Chondrocyte (in vitro differentiated cells): ENCODE measurements around the gene ARMC3. TPM values are rescaled to one million over a fixed set of nuclear protein-coding genes. Genes with fewer than 3 reads are reported as not detected.

Source experiments
- DNase-seq: peaks from one replicate; pipeline ENCODE4 v3.0.0; 2021; ENCODE audit warnings: mixed read lengths, low spot score
- H3K27ac Mint-ChIP-seq: one replicate; pipeline ENCODE4 v1.8.0; 2021; ENCODE audit warnings: mild to moderate bottlenecking, moderate library complexity, mixed read lengths; ENCODE audit not compliant: unreplicated experiment
- H3K27me3 Mint-ChIP-seq: 2 replicates; pipeline ENCODE4 v1.8.0; 2021; ENCODE audit warnings: low read depth, mixed read lengths
- H3K36me3 Mint-ChIP-seq: 2 replicates; pipeline ENCODE4 v1.8.0; 2021; ENCODE audit warnings: low read depth, mixed read lengths
- H3K4me1 Mint-ChIP-seq: 2 replicates; pipeline ENCODE4 v1.8.0; 2021; ENCODE audit warnings: low read depth, mild to moderate bottlenecking, mixed read lengths
- H3K4me3 Mint-ChIP-seq: one replicate; pipeline ENCODE4 v1.8.0; 2021; ENCODE audit warnings: mild to moderate bottlenecking, moderate library complexity, mixed read lengths; ENCODE audit not compliant: unreplicated experiment
- H3K9me3 Mint-ChIP-seq: 2 replicates; pipeline ENCODE4 v1.8.0; 2021; ENCODE audit warnings: low read depth, mixed read lengths
- total RNA-seq: library from RNA; stranded (reverse); gene quantifications from 3 replicates; pipeline ENCODE4 v1.2.1, GENCODE V29; 2021
- TF ChIP-seq, protein P1 (sequence below): fragments of 200-600 bp; sonication (generic); IDR thresholded peaks from 2 replicates; pipeline ENCODE4 v1.5.0; 2021; ENCODE audit warnings: antibody characterized with exemption, mild to moderate bottlenecking, moderate library complexity

The ARMC3 gene
- total RNA-seq, 1 donor from 2014 or later = 0.27 TPM

DNA sequence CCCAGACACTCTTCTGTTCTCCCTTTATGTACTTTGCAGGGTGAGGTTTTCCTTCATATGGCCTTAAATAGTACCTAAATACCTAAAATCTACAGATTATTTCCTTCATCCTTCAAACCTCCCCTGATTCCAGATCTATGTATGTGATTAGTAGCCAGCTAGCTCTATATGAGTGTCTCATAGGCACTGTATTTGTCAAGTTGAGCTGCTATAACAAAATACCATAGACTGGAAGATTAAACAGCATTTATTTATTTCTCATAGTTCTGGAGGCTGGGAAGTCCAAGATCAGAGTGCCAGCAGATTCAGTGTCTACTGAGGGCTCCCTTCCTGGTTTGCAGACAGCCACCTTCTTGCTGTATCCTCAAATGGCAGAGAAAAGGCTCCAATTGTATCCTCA is 106.9 kb downstream of the ARMC3 start:
- no peaks in the 10 kb centered on the region for H3K36me3 Mint-ChIP-seq
- peaks cover 23% of the 10 kb centered on the region for H3K27me3 Mint-ChIP-seq
- H3K27ac Mint-ChIP-seq = no peak overlapping the region
- H3K4me1 Mint-ChIP-seq = no peaks in the 10 kb centered on the region
- H3K4me3 Mint-ChIP-seq = no peak overlapping the region
- TF ChIP-seq, protein P1, sequence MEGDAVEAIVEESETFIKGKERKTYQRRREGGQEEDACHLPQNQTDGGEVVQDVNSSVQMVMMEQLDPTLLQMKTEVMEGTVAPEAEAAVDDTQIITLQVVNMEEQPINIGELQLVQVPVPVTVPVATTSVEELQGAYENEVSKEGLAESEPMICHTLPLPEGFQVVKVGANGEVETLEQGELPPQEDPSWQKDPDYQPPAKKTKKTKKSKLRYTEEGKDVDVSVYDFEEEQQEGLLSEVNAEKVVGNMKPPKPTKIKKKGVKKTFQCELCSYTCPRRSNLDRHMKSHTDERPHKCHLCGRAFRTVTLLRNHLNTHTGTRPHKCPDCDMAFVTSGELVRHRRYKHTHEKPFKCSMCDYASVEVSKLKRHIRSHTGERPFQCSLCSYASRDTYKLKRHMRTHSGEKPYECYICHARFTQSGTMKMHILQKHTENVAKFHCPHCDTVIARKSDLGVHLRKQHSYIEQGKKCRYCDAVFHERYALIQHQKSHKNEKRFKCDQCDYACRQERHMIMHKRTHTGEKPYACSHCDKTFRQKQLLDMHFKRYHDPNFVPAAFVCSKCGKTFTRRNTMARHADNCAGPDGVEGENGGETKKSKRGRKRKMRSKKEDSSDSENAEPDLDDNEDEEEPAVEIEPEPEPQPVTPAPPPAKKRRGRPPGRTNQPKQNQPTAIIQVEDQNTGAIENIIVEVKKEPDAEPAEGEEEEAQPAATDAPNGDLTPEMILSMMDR = no peak
- peaks cover 13% of the 10 kb centered on the region for H3K9me3 Mint-ChIP-seq
- DNase-seq = no peak

DNA sequence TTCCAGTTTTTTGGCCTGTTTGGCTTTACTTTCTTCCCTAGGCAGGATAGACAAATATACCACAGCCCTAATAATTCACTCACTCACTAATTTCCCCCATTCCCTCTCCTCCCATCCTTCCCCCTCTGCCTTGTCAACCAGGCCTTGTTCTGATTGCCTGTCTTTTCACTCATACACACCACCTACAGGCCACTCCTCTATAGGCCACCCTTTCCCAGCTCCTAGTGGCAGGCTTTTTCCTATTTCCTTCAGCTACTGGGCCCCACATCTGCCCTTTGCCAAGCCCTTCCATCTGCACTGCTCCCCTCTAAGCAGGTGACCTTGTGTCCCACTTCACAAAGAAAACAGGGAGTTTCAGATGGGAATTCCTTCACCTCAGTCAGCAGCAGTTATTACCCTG is 107.7 kb downstream of the ARMC3 start:
- peaks cover 25% of the 10 kb centered on the region for H3K27me3 Mint-ChIP-seq
- TF ChIP-seq, protein P1 = peak; percentile 43

DNA sequence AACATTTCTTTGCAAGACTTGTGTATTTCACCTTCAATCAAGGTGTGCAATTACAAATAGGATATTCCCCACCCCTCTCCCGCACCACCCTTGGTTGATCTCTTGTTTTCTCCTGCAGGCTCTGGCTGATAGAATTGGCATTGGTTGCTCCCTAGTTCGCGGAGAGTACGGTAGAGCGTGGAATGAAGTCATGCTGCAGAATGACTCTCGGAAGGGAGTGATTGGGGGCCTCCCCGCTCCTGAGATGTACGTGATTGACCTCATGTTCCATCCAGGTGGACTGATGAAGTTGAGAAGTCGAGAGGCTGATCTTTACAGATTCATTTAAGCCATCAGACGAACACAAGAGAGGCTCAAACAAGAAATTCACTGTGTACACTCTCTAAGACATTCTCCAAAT is 109.3 kb downstream of the ARMC3 start:
- H3K9me3 Mint-ChIP-seq = peaks cover 17% of the 10 kb centered on the region
- no peaks in the 10 kb centered on the region for H3K36me3 Mint-ChIP-seq
- H3K27me3 Mint-ChIP-seq = peaks cover 16% of the 10 kb centered on the region
- TF ChIP-seq, protein P1 = no peak
- DNase-seq = no peak
- no peak overlapping the region for H3K27ac Mint-ChIP-seq
- no peaks in the 10 kb centered on the region for H3K4me1 Mint-ChIP-seq
- H3K4me3 Mint-ChIP-seq = no peak overlapping the region

More for the DNA sequence above, 107.7 kb downstream of the ARMC3 start:
- Mint-ChIP-seq H3K36me3 (no peaks in the 10 kb centered on the region), H3K9me3 (peaks cover 17% of the 10 kb centered on the region), H3K4me1 (no peaks in the 10 kb centered on the region), H3K27ac (no peak overlapping the region), H3K4me3 (no peak overlapping the region)
- no peak for DNase-seq

DNA sequence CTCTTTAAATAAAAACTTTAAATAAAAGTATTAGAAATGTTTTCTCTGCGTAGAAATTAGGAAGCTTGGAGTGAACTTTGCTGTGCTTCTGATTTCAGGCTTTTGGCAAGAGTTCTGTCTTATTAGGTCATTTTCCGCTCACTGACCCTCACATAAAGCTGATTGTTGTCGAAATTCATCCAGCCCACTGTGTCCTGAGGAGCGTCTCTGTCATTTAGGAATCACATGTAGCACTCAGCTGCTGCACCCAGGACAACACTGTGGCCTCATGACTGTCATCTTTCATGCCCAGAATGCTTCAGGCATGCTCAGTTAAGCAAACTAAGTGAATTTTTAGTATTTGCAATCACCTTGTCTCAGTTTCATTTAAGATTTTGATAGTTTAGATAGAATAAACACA is 109.7 kb downstream of the ARMC3 start:
- Mint-ChIP-seq H3K4me3 (no peak overlapping the region), H3K27ac (no peak overlapping the region), H3K9me3 (peaks cover 17% of the 10 kb centered on the region), H3K36me3 (no peaks in the 10 kb centered on the region), H3K4me1 (no peaks in the 10 kb centered on the region), H3K27me3 (peaks cover 16% of the 10 kb centered on the region)
- no peak for DNase-seq
- TF ChIP-seq, protein P1 = no peak

DNA sequence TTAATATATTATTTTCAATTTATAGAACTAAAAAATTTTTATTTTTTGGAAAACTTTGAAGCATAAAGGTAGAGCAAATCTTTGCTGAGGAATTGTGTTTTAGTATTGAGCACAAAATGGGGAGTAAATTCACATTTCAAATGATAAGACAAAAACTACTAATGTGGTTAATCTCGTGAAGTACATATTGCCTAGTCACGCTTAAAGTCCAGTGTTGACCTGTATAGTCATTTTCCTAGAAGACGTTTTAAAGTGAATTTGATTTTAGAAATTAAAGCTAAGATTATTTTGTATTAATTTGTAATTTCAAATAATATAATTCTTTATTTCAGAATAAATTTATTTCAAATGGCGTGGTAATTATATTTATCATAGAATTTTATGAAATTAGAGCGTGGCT is 110.3 kb downstream of the ARMC3 start:
- H3K4me1 Mint-ChIP-seq = no peaks in the 10 kb centered on the region
- peaks cover 15% of the 10 kb centered on the region for H3K27me3 Mint-ChIP-seq
- DNase-seq = no peak
- H3K27ac Mint-ChIP-seq = no peak overlapping the region
- no peaks in the 10 kb centered on the region for H3K36me3 Mint-ChIP-seq
- no peak overlapping the region for H3K4me3 Mint-ChIP-seq
- peaks cover 17% of the 10 kb centered on the region for H3K9me3 Mint-ChIP-seq
- TF ChIP-seq, protein P1 = no peak
